HG03457 (cell line): ENCODE measurements around the gene NRG2.

Experiments used
- ATAC-seq: cut with Tn5 transposase; IDR thresholded peaks from one replicate; pipeline ENCODE4 v1.9.1; 2021; ENCODE audit warnings: moderate number of reproducible peaks; ENCODE audit not compliant: unreplicated experiment

Gene NRG2

DNA sequence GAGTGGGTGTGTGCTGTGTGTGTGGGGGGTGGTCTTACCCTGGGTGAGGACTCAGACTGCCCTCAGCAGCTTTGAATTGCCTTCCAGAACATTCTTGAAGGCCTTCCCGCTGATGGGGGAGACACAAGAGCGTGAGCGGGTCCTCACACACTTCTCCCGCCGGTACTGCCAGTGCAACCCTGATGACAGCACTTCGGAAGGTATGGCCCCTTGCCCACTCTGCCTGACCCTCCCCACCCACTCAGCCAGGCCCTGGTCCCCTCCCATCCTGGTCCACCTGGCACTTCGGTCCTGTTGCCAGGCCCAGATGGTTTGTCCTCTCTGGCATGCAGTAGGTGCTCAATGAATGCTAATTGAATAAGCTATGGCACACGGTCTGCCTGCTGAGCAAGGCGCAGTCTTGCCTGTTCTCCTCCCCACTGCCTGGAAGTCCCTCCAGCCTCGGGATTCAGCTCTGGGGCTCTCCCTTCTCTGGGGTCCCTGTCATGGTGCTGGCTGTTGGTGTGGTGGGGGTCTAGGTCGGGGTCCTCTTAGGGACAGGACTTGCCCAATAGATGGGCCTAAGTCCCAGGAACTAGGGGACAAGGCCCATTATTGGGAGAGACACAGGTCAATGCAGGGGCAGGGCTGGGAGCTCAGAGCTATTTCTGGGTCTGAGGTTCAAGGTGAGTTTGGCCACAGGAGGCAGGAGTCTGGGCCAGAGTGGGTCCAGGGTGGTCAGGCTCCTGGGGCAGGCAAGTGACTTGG, 221.1 kb downstream of the NRG2 start:
- no peak for ATAC-seq

DNA sequence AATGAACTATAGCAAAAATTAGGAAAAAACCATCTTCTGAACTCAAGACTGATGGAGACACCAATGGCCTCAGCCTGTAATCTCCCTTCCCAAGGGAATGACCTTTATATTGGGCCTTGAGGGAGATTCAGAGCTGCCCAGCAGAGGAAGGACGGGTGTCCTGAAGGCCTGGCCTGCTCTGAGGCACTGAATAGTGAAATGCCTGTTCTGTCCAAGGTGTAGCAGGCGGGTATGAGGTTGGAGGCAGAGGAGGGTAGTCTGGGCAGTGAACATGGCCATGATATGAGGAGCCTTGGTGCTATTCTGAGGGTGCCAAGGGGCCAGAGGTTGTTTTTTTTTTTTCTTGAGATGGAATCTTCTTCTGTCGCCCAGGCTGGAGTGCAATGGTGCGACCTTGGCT, 222.5 kb downstream of the NRG2 start:
- ATAC-seq = no peak

DNA sequence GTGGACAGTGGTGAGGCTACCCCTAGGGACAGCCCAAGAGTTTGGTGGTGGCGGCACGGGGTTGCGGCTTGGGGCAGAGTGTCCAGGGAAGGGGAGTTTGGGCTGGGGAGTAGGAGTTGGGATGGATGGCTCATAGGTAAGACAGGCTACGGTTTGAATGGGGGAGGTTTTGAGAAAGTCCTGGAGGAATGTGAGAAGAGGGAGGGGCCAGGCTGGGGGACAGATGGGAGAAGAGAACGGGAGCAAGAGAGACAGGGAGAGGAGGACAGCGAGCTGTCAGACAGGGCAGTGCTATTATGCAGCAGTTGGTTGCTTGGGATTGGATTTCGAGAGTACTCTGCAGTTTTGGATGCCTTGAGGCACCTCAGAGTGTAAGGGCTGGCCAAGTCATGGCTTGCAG, 223.0 kb downstream of the NRG2 start:
- ATAC-seq = no peak

DNA sequence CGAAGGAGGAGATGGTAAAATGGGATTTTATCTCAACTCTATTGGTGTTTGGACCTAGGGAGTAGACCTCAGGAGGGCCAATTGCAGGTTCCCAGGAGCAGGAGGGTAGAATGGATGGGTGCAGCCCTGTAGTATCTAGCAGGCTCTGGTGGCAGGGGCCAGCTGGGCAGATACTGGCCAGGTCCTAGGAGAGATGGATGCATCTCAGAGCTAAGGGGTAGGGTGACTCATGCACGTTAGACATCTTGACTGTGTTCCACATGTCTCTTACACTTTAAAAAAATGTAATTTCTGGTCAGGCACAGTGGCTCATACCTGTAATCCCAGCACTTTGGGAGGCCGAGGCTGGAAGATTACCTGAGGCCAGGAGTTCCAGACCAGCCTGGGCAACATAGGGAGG, 225.1 kb downstream of the NRG2 start:
- no peak for ATAC-seq

DNA sequence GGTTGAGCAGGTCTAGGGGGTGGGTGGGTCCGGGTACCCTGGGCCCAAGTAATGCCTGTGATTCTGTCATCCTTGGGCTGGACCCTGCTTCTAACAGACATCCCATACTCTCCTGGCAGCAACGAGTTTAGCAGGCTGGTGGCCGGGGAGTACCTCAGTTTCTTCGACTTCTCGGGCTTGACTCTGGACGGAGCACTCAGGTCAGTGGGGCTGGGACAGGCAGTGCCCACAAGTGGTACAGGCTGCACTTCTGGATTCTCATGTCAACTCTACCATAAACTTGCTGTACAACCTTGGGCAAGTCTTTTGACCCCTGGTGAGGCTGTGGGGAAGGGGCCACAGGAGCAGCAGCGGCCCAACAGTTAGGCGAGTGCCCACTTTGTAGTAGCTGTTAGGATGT, 225.7 kb downstream of the NRG2 start:
- ATAC-seq = no peak

DNA sequence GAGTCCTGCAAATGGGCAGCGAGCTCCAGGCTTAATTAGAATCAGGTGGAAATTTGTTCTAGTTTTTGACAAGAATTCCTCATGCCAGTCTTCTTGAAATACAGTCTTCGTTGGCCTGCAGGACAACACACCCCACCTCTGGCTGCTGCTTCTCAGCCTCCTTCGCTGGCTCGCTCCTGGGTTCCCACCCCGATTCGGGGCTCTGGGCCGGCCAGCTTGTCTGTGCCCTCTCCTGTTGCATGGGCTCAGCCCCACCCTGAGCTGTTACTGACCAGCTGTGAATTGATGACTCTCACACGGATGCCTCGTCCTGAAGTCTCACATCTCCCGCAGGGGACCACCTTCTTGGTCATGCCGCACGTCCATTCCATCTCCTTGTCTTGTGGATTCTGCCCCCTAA, 226.5 kb downstream of the NRG2 start:
- no peak for ATAC-seq

DNA sequence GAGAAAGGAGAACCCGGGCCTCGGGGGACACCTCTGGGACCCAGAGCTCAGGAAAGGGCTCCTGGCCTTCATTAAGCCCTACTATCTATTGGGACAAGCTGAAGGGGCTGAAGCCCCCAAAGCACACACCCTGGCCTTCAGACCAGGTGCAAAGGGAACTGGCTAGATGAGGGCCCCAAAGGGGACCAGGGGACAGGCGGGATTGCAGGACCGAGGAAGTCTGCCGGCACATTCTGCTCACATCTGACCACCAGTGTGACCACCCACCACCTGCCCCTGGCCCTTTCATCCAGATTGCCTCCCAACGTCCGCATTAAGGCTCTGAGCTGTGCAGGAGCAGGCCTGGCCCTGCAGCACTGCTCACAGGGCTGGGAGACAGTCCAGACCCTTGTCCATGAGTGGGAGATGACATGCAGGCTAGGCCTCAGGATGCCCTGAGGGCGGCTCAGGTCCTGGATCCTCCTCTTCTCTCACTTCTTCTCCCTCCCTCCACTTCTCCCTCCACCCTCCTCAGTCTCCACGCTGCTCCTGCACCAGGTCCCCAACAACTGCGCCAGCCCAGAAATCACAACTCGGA, 228.3 kb downstream of the NRG2 start:
- no peak for ATAC-seq

DNA sequence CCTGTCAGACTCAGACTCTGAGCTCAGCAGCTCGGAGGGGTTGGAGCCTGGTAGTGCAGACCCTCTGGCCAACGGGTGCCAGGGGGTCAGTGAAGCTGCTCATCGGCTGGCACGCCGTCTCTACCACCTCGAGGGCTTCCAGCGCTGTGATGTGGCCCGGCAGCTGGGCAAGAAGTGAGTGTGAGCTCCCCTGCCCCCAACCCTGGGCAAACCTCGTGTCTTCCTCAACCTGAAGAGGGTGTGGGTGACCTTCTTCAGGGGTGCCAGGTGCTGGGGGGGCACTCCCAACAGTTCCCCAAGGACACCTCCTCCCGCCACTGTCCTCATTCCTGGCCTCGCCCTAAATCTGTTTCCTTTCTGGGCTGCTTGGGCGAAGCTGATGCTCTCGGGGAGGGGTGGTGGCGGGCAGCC, 228.9 kb downstream of the NRG2 start:
- ATAC-seq = no peak

DNA sequence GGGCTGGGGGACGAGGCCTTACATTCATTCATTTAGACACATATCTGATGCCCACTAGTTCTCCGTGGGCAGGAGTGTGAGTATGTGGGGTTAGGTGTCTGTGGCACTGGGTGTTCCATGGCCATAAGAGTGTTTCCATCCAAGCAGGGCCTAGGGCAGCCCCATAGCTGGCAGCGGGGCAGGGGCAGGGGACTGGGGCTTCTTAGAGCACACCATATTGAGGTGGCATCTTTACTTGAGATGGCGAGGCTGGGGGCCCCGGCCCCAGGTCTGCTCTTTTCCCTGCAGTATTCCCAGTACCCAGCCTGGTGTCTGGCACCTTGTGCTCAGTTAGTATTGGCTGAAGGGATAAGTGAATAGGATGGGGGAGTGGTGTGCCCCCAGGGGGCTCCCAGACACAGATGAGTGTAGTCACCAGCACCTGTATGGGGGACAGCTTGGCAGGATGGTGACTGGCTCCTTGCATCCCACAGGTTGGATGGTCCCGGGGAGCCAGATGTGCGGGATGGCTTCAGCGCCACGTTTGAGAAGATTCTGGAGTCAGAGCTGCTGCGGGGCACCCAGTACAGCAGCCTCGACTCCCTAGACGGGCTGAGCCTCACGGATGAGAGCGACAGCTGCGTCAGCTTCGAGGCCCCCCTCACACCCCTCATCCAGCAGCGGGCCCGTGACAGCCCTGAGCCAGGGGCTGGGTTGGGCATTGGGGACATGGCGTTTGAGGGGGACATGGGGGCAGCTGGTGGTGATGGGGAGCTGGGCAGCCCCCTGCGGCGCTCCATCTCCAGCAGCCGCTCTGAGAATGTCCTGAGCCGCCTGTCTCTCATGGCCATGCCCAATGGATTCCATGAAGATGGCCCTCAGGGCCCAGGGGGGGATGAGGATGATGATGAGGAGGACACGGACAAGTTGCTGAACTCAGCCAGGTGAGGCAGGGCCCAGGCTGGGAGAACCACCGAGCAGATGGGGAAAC, 230.0 kb downstream of the NRG2 start:
- no peak for ATAC-seq

DNA sequence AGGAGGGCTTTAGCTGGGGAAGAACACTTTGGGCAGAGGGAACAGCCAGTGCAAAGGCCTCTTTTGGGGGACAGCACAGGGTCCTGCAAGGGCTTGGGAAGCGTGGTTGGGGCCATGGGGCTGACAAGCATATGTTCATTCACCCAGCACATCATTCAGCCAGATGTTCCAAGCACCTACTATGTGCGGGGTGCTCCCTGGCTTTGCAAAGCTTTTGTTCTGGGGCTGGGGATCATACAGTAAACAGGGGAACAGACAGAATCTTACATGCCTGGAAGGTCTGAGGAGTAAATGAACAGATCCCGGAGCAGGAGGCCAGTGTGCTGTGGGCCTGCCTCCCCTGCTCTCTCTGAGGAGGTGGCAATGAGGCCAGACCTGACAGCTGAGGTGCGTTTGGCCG, 230.8 kb downstream of the NRG2 start:
- no peak for ATAC-seq

DNA sequence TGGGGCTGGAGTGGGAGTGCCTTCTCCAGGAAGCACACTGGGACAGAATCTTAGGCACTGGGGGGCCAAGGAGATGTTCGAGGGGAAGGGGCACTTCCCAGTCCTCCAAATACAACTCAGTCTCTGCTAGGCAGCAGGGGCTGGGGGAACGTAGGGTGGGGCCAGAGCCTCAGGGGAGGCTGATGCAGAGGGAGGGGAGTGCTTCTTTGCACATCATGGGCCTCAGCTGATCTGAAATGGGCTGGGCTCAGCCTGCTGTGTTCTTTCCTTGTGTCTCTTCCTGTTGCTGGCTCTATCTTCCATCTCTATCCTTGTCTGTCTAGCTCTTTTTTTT, 231.9 kb downstream of the NRG2 start:
- ATAC-seq = no peak

DNA sequence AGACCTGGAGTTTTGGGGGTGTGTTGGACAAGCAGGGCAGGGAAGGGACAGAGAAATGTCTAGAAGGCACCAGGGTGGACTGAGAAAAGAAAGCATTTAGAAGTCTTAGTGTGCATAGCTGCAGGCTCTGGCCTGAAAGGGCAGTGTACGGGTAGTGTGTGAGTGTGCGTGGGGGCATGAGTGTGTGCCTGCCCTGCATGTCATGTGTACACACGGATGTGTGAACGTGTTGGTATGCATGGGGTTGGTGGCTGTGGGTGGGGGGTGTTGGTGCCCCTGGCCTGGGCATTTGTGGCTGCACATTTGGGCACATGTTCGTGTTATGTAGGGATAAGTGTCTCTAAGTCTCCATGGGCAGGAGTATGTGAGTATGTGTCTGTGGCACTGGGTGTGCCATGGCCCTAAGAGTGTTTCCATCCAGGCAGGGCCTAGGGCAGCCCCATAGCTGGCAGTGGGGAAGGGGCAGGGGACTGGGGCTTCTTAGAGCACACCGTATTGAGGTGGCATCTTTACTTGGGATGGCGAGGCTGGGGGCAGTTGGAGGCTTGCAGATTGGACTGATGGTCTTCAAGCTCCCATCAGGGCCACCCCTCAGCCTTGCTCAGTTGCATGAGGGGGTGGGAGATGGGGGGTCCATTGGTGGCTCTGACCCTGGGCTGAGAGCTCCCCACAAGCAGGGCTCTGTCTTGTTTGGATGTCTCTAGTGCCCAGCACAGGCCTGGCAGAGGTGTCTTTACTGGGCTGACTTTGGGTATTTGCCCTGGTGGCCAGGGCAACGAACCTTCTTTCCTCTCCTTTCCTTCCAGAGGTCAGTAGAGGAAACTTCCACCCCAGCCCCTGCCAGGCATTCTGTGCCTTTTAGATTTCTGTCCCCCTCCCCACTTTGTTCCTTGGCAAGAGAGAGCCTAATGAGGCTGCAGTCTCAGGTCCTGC, 232.5 kb downstream of the NRG2 start:
- no peak for ATAC-seq

DNA sequence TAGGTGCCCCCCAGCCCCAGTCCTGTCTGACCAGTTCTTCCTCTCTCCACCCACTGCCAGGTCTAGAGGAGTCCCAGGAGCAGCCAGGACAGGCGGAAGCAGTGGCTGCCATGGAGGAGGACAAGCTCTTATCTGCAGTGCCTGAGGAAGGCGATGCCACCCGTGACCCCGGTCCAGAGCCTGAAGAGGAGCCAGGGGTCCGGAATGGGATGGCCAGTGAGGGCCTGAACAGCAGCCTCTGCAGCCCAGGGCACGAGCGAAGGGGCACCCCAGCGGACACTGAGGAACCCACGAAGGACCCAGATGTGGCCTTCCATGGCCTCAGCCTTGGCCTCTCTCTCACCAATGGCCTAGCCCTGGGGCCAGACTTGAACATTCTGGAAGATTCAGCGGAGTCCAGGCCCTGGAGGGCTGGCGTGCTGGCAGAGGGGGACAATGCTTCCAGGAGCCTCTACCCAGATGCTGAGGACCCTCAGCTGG, 233.7 kb downstream of the NRG2 start:
- no peak for ATAC-seq

DNA sequence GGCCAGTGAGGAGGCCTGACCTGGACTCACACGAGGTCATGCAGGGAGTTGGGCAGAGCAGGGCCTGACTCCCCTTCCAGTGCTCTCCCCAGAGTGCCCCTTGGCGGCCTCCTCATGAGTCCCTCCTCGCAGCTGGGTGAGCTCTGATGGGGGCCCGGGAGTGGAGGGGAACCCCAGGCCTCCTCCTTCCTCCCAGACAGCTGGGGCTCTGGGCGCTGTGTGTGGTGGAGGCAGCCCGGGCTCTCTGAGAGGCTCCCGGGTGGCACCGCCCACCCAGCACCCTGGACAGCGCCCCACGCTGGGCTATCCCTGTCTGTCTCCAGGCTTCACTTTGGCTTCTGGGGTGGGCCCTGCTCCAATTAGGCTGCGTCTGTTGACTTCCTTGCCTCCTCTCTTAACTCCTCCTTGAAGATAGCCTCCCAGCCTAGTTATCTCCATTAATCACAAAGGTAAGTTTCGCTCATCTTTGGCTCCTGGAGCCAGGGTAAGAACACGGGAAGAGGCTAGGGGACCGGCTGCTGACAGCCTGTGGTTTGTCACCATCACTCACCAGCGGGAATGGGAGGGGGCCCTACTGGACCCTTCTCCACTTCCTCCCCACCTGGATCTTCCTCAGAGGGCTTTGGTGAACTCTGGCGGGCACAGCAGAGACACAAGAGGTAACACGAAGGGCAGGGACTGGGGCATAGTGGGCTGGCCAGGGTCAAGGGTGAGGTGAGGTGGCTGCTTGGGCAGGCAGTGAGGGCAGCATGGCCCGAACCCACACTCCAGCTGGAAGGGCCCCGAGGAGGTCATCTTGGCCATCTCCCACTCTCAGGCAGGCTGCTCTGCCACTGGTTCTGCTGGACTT, 234.4 kb downstream of the NRG2 start:
- ATAC-seq = no peak

DNA sequence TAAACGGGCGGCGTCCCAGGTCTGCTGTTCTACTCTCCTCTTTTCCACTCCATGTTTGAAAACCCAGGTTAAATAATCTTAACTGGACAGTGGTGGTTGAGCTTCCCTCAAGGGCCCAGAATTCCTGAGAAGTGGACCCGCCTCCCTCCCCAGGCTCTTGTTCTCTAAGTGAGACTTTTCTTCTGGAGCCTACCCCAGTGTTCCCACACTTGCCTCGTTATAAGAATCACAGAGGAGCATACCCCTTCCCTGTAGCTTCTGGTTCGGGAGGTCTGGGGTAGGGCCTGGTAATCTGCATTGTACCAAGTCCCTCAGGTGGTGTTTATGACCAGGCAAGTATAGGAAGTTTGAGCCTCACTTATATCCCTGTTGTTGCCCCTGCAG, 235.5 kb downstream of the NRG2 start:
- ATAC-seq = no peak

DNA sequence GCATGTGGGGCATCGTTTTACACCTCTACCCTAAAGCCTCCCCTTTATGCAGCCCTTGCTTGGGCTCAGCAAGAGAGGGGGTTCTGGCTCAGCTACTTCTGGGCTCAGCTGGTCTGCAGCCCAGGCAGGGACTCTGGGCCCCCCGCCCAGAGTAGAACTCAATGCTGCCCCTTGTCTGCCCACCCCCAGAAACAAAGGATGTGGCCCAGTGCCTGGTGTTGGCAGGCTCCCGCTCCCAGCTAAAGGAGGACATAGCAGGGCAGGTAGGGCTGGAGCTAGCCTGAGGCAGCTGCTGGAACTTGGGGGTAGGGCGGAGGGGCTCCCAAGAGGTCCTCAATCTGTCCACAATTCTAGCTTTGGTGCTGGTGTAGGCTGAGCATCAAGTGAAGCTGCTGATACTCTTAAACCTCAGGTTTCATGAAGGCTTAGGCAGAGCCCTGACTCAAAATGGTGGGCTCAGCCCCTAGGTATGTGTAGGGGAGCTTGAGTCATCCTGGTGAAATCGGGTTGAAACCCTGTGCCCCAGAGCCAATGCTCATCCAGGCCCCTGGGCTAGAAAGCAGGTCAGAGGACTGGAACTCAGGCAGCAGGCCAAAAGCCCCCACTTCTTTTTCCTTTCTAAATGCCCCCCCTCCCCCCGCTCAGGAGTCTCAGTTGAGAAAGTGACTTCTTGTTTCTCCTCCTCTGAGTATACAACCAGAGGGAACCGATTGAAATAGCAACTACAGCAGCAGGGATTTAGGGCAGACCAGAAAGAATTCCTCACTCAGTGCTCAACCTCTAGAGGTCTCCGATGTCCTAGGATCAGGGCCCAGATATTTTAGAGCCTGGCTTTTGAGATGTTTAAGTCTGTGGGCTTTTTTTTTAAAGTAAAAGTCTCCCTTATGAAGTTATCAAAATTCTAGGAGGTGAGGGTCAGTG, 236.1 kb downstream of the NRG2 start:
- no peak for ATAC-seq

DNA sequence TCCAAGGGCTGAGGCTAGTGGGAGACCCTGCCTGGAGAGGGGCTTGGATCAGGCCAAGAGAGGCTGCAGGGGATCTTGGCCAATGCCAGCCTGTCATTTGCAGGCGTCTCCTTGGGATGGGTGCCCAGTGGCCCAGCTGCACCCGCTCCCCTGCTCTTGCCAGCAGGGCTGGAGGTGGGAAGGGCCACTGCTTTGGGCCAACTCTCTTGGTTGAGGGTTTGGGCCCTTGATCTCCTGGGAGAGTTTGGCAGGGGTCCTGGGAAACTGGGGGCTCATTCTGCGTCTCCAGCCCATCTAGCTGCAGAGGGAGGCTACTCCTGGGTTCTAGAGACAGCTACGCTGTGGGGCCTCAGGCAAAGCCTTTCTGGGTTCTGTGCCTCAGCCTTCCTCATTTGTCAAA, 237.0 kb downstream of the NRG2 start:
- no peak for ATAC-seq

DNA sequence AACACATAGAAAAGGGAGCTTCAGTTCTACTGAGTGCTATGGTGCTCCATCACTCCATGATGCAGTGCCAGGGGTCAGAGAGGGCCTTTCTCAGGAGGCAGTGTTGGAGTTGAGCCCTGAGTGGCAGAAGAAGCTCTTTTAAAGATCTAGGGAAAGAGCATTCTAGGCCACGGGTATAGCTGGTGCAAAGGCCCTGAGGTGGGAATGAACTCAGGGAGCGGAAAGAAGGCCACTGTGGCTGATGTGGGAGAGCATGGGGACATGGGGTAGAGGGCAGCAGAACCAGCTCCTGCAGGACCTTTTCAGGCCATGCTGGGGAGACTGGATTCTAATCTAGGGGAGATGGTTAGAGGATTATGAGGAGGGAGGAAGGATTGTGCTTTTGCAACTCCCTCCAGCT, 237.6 kb downstream of the NRG2 start:
- ATAC-seq = no peak
